Natural killer cell (primary cell): ENCODE results near the gene UBAC2. TPM values are rescaled to one million over a fixed set of nuclear protein-coding genes. Genes with fewer than 3 reads are reported as not detected.
"Not testable (repeated sequence)": the region's sequence is repeated elsewhere in the genome, so short reads cannot be mapped to it uniquely, and the experiment has no call there.

ENCODE experiments used
- ATAC-seq, 3 donors: fragments of 150-1000 bp in 2 of 3; fragments of 200-7000 bp in 1 of 3; cut with Tn5 transposase; 1 replicate in 1 of 3; 2 replicates in 2 of 3; pipeline ENCODE4 v1.10.0; 2021; ENCODE audit warnings: mild to moderate bottlenecking in 2 of 3, moderate library complexity in 2 of 3
- DNase-seq, 2 donors: peaks; one replicate each; pipeline versions ENCODE4 v3.0.0 to v3.0.0-alpha.2; 2013 to 2021; ENCODE audit warnings: mixed read lengths in 1 of 2
- H3K27ac ChIP-seq: one replicate; pipeline ENCODE4 v1.5.1; 2013; ENCODE audit warnings: mild to moderate bottlenecking, low read length
- H3K27me3 ChIP-seq: one replicate; pipeline ENCODE4 v1.6.1; 2013; ENCODE audit warnings: low read length; ENCODE audit not compliant: control insufficient read depth, insufficient read depth
- H3K36me3 ChIP-seq: one replicate; pipeline ENCODE4 v1.6.1; 2013; ENCODE audit warnings: low read length; ENCODE audit not compliant: control insufficient read depth, insufficient read depth
- H3K4me1 ChIP-seq: one replicate; pipeline ENCODE4 v1.6.1; 2013; ENCODE audit warnings: low read length; ENCODE audit not compliant: control insufficient read depth, insufficient read depth
- H3K4me3 ChIP-seq: one replicate; pipeline ENCODE4 v1.5.1; 2013; ENCODE audit warnings: low read length
- H3K9me3 ChIP-seq: one replicate; pipeline ENCODE4 v1.6.1; 2013; ENCODE audit warnings: low read length; ENCODE audit not compliant: control insufficient read depth, insufficient read depth
- H3K27ac Mint-ChIP-seq, 2 donors: one replicate each; pipeline ENCODE4 v1.8.0; 2022; ENCODE audit warnings: mild to moderate bottlenecking in 2 of 2, mixed read lengths in 2 of 2, moderate library complexity in 1 of 2
- H3K27me3 Mint-ChIP-seq, 2 donors: one replicate each; pipeline ENCODE4 v1.8.0; 2022; ENCODE audit warnings: low read depth in 2 of 2, mixed read lengths in 2 of 2
- H3K36me3 Mint-ChIP-seq: one replicate; pipeline ENCODE4 v1.8.0; 2022; ENCODE audit warnings: mixed read lengths
- H3K4me1 Mint-ChIP-seq, 2 donors: one replicate each; pipeline ENCODE4 v1.8.0; 2022; ENCODE audit warnings: mixed read lengths in 2 of 2
- H3K4me3 Mint-ChIP-seq: one replicate; pipeline ENCODE4 v1.8.0; 2022; ENCODE audit warnings: mild to moderate bottlenecking, moderate library complexity, mixed read lengths
- H3K9me3 Mint-ChIP-seq, 2 donors: one replicate each; pipeline ENCODE4 v1.8.0; 2022; ENCODE audit warnings: mixed read lengths in 2 of 2
- WGBS: methylation state at CpG from one replicate; pipeline ENCODE4 v1.1.7; 2013; ENCODE audit warnings: missing lambda C conversion rate; ENCODE audit not compliant: insufficient coverage; 5-methylcytosine and 5-hydroxymethylcytosine counted together
- intact Hi-C: fragments of 100-400 bp; cut with micrococcal nuclease; formaldehyde crosslinking; loops from one replicate; pipeline ENCODE4 v1.14.2; 2022
- total RNA-seq, 4 donors: library from RNA; stranded (reverse); fragments of 120-200 nt in 1 of 4; gene quantifications; one replicate each; pipeline versions ENCODE4 v1.2.3 to v1.2.4, GENCODE V29; 2013 to 2022
- TF ChIP-seq, protein P1 (sequence below): fragments of 200-600 bp; IDR thresholded peaks from one replicate; pipeline ENCODE4 v1.8.0; 2022; ENCODE audit warnings: antibody characterized with exemption

Gene UBAC2
- total RNA-seq, 3 donors from 2014 or later (not counting 1 experiment from before 2014, with no cell fraction given), result 50.6 to 59.1 (median 56.4) TPM

- Mint-ChIP-seq H3K27ac (peak overlapping the region; percentile 49 to 67), H3K27me3 (no peaks in the 10 kb centered on the region), H3K4me3 (peak overlapping the region; percentile 15), H3K4me1 (peaks cover 48 to 51% of the 10 kb centered on the region in 2 donors), H3K36me3 (no peaks in the 10 kb centered on the region), H3K9me3 (no peaks in the 10 kb centered on the region)
- Histone ChIP-seq H3K36me3 (no peaks in the 10 kb centered on the region), H3K4me1 (peaks cover 46% of the 10 kb centered on the region), H3K27me3 (no peaks in the 10 kb centered on the region), H3K4me3 (no peak overlapping the region), H3K27ac (peak overlapping the region; percentile 58), H3K9me3 (no peaks in the 10 kb centered on the region)
- TF ChIP-seq, protein P1, sequence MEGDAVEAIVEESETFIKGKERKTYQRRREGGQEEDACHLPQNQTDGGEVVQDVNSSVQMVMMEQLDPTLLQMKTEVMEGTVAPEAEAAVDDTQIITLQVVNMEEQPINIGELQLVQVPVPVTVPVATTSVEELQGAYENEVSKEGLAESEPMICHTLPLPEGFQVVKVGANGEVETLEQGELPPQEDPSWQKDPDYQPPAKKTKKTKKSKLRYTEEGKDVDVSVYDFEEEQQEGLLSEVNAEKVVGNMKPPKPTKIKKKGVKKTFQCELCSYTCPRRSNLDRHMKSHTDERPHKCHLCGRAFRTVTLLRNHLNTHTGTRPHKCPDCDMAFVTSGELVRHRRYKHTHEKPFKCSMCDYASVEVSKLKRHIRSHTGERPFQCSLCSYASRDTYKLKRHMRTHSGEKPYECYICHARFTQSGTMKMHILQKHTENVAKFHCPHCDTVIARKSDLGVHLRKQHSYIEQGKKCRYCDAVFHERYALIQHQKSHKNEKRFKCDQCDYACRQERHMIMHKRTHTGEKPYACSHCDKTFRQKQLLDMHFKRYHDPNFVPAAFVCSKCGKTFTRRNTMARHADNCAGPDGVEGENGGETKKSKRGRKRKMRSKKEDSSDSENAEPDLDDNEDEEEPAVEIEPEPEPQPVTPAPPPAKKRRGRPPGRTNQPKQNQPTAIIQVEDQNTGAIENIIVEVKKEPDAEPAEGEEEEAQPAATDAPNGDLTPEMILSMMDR, result no peak
- ATAC-seq, result peak in 1 of 3 donors; percentile 5
- WGBS, result 45% methylated on average over 1 of the region's 1 CpG
- no peak for DNase-seq
- intact Hi-C loops, result no loop called here
Observed at GRCh38 chr13:99231721-99232120, 31.1 kb downstream of the UBAC2 start.

DNA sequence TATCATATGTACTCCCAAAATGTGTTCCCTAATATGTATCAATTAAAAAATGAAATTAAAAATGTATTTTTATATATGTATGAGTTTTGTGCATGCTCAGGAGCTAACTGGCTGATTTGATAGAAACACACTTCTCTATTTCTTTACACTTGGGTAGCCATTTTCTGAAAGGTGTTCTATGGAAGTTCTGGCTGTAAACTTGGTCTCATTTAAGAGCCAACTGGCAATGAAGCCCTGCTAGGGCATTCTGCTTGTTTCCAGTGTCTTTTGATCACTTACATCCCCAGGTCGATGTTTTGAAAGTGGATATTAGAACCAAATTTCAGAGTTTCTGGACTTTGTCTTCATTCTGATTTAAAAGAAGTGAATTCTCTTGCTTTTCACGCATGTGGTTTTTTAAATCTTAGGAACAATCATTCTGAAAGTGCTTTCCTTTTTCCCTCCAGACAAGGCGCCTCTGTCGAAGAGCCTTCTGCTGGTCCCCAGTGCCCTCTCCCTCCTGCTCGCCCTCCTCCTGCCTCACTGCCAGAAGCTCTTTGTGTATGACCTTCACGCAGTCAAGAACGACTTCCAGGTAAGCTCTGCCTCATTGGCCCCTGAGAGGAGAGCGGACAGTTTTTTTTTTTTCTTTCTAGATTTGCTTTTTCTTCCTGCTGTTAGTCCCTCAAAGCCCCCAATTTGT is 37.5 kb downstream of the UBAC2 start:
- intact Hi-C loops, result no loop called here
- H3K9me3 Mint-ChIP-seq, result no peaks in the 10 kb centered on the region
- peak; percentile 49 to 61 (median 58) for ATAC-seq
- Histone ChIP-seq H3K4me3 (peak overlapping the region; percentile 31), H3K9me3 (no peaks in the 10 kb centered on the region), H3K4me1 (peaks cover 14% of the 10 kb centered on the region), H3K36me3 (peaks cover 16% of the 10 kb centered on the region), H3K27ac (peak overlapping the region; percentile 68), H3K27me3 (no peaks in the 10 kb centered on the region)
- DNase-seq, result peak in 1 of 2 donors; percentile 71
- H3K27ac Mint-ChIP-seq, result peak overlapping the region; percentile 89 to 92
- H3K27me3 Mint-ChIP-seq, result no peaks in the 10 kb centered on the region
- H3K4me1 Mint-ChIP-seq, result peaks cover 37 to 40% of the 10 kb centered on the region in 2 donors
- WGBS, result 20% methylated on average over 8 of the region's 8 CpGs
- no peaks in the 10 kb centered on the region for H3K36me3 Mint-ChIP-seq
- H3K4me3 Mint-ChIP-seq, result peak overlapping the region; percentile 79
- TF ChIP-seq, protein P1, result no peak

DNA sequence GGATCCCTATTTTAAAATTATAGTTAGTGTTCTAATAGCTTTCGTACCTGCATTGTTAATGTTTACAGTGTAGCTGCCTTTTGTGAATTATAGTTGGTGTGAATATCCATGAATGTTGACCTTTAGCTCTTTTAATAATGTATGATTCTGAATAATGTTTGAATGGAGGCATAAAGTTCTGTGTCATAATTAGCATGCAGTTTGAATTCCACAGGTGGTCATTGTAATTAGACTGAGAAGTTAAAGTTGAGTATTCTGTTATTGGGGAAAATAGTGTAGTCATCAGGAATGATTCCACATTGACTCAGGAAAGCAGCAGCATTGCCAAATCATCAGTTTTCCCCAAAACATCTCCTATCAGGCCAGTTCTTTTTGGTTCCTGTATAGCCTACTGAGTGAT is 45.4 kb downstream of the UBAC2 start:
- WGBS, result 100% methylated on average over 1 of the region's 1 CpG

GRCh38 chr13:99249178-99249577 is 48.5 kb downstream of the UBAC2 start:
- intact Hi-C loops, DNase-seq, H3K9me3 Mint-ChIP-seq, H3K36me3 Mint-ChIP-seq, H3K4me3 ChIP-seq, H3K27me3 Mint-ChIP-seq, ATAC-seq, H3K4me1 ChIP-seq, H3K9me3 ChIP-seq, H3K27ac ChIP-seq, H3K27me3 ChIP-seq, H3K4me3 Mint-ChIP-seq: not testable (repeated sequence)
- Mint-ChIP-seq H3K27ac (peak overlapping the region; percentile 20 to 54), H3K4me1 (peaks cover 23 to 36% of the 10 kb centered on the region in 2 donors)
- H3K36me3 ChIP-seq, result peaks cover 23% of the 10 kb centered on the region
- WGBS, result 98% methylated on average over 3 of the region's 3 CpGs

More for the DNA sequence above, 45.4 kb downstream of the UBAC2 start:
- H3K27ac Mint-ChIP-seq, result peak overlapping the region in 1 of 2 donors; percentile 27
- TF ChIP-seq, protein P1, result no peak
- no peaks in the 10 kb centered on the region for H3K27me3 Mint-ChIP-seq
- Histone ChIP-seq H3K36me3 (peaks cover 24% of the 10 kb centered on the region), H3K27me3 (no peaks in the 10 kb centered on the region), H3K27ac (no peak overlapping the region), H3K4me1 (no peaks in the 10 kb centered on the region), H3K9me3 (no peaks in the 10 kb centered on the region), H3K4me3 (no peak overlapping the region)
- intact Hi-C loops, result no loop called here
- peaks cover 9% of the 10 kb centered on the region for H3K36me3 Mint-ChIP-seq
- no peak overlapping the region for H3K4me3 Mint-ChIP-seq
- peaks cover 15 to 20% of the 10 kb centered on the region in 2 donors for H3K4me1 Mint-ChIP-seq
- ATAC-seq, result no peak
- no peaks in the 10 kb centered on the region for H3K9me3 Mint-ChIP-seq
- DNase-seq, result no peak

GRCh38 chr13:99249606-99250005 is 49.0 kb downstream of the UBAC2 start:
- intact Hi-C loops, H3K9me3 Mint-ChIP-seq, H3K9me3 ChIP-seq, ATAC-seq, H3K27ac ChIP-seq, H3K27me3 ChIP-seq, DNase-seq, H3K4me3 ChIP-seq, H3K4me3 Mint-ChIP-seq, H3K4me1 ChIP-seq, H3K27me3 Mint-ChIP-seq: not testable (repeated sequence)
- WGBS, result 65% methylated on average over 2 of the region's 2 CpGs
- Mint-ChIP-seq H3K4me1 (peaks cover 23 to 39% of the 10 kb centered on the region in 2 donors), H3K36me3 (peaks cover 12% of the 10 kb centered on the region), H3K27ac (peak overlapping the region; percentile 20 to 55)
- H3K36me3 ChIP-seq, result peaks cover 23% of the 10 kb centered on the region
